HG02973 (cell line): ENCODE results near the gene CCNT1.
"Not testable (repeated sequence)": the region's sequence is repeated elsewhere in the genome, so short reads cannot be mapped to it uniquely, and the experiment has no call there.

ENCODE experiments used
- ATAC-seq: cut with Tn5 transposase; IDR thresholded peaks from one replicate; pipeline ENCODE4 v1.9.1; 2021; ENCODE audit warnings: moderate library complexity; ENCODE audit not compliant: unreplicated experiment

Gene CCNT1

DNA sequence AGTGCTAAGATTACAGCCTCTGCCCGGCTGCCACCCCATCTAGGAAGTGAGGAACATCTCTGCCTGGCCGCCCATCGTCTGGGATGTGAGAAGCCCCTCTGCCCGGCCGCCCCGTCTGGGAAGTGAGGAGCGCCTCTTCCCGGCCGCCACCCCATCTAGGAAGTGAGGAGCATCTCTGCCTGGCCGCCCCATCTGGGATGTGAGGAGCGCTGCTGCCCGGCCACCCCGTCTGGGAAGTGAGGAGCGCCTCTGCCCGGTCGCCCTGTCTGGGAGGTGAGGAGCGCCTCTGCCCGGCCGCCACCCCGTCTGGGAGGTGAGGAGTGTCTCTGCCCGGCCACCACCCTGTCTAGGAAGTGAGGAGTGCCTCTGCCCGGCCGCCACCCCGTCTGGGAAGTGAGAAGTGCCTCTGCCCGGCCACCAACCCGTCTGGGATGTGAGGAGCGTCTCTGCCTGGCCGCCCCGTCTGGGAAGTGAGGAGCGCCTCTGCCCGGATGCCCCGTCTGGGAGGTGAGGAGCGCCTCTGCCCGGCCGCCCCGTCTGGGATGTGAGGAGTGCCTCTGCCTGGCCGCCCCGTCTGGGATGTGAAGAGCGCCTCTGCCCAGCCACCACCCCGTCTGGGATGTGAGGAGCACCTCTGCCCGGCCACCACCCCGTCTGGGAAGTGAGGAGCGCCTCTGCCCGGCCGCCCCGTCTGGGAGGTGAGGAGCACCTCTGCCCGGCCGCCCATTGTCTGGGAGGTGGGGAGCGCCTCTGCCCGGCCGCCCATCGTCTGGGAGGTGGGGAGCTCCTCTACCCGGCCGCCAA lies 74.6 kb downstream of the CCNT1 start:
- ATAC-seq: not testable (repeated sequence)

DNA sequence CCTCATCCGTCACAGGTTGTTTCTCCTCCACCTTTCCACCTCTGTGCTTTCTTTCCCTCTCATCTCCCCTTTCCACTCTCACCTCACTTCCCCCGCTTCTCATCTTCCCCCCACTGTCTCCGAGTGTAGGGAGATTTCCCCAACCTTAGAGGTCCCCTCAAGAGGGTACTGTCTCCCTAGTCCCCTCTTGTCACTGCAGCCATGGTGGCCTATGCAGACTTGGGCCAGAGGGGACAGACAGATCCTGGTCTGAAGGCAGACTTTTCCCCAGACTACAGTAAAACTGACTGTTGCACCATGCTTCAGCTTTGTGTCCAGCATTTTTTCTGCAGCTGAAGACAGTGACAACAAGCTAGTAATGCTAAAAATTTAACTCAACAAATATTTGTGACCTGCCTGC lies 75.7 kb downstream of the CCNT1 start:
- no peak for ATAC-seq

DNA sequence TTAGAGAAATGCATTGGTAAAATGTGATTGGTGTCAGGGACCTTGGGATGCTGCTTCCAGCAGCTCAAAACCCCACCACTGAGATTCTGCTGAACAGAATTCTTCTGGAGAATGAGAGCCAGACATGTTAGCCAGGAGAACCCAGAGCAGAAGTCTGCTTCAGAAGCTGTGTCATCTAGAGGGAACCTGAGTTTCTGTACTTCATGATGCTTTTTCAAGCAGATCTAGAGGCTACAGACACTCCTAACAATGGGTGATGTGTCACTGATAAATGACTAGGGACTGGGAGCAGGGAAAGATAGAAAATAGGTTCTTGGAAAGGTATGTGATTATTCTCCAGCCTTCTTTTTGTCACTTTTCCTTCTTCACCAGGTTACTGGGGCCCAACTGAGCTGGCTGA lies 76.1 kb downstream of the CCNT1 start:
- ATAC-seq: no peak
